Common myeloid progenitor, CD34-positive (primary cell): ENCODE results near the gene TUBAL3.

Experiments used
- CTCF ChIA-PET: fragments of 350-600 bp; sonication (Branson Sonifier 250); formaldehyde crosslinking; loops from one replicate; lab custom pipeline; 2021; ENCODE audit warnings: antibody characterized with exemption; lab: Charles Lee
- POLR2A ChIA-PET: fragments of 350-600 bp; sonication (Branson Sonifier 250); formaldehyde crosslinking; loops from one replicate; lab custom pipeline; 2021; ENCODE audit warnings: antibody characterized with exemption; lab: Charles Lee
- DNase-seq, 3 donors: peaks; one replicate each; pipeline versions ENCODE4 v3.0.0 to v3.0.0-alpha.2; 2013
- H3K27ac ChIP-seq, 2 experiments: 1 replicate in 1 of 2; 2 replicates in 1 of 2; pipeline ENCODE4 v1.7.0; 2013; ENCODE audit warnings: inconsistent platforms in 2 of 2, low read length in 2 of 2, mild to moderate bottlenecking in 2 of 2, low read depth in 1 of 2, moderate library complexity in 1 of 2; ENCODE audit not compliant: severe bottlenecking in 2 of 2, insufficient read depth in 1 of 2, poor library complexity in 1 of 2
- H3K27me3 ChIP-seq, 5 experiments: replicated peaks in 2 of 5; 1 replicate in 3 of 5; 2 replicates in 2 of 5; pipeline versions ENCODE4 v1.6.1 to v1.7.0; 2013; ENCODE audit warnings: low read length in 4 of 5, mild to moderate bottlenecking in 2 of 5, moderate library complexity in 2 of 5, inconsistent platforms in 1 of 5; ENCODE audit not compliant: insufficient read depth in 5 of 5, control insufficient read depth in 4 of 5
- H3K36me3 ChIP-seq, 4 experiments: 1 replicate in 2 of 4; 2 replicates in 2 of 4; pipeline versions ENCODE4 v1.6.1 to v1.7.0; 2013; ENCODE audit warnings: low read length in 3 of 4, control low read depth in 1 of 4, mild to moderate bottlenecking in 1 of 4; ENCODE audit not compliant: control insufficient read depth in 4 of 4, insufficient read depth in 4 of 4
- H3K4me1 ChIP-seq, 4 experiments: 1 replicate in 3 of 4; 2 replicates in 1 of 4; pipeline versions ENCODE4 v1.6.1 to v1.7.1; 2013; ENCODE audit warnings: low read length in 3 of 4, mild to moderate bottlenecking in 3 of 4, control low read depth in 1 of 4, inconsistent platforms in 1 of 4, moderate library complexity in 1 of 4; ENCODE audit not compliant: control insufficient read depth in 4 of 4, insufficient read depth in 4 of 4; ENCODE audit errors: control extremely low read depth in 1 of 4
- H3K4me3 ChIP-seq, 7 experiments: 1 replicate in 4 of 7; 2 replicates in 3 of 7; pipeline versions ENCODE4 v1.5.1 to v1.7.0; 2013; ENCODE audit warnings: mild to moderate bottlenecking in 7 of 7, low read length in 6 of 7, moderate library complexity in 6 of 7, inconsistent platforms in 2 of 7, low read depth in 2 of 7, control low read depth in 1 of 7; ENCODE audit not compliant: insufficient read depth in 4 of 7, control insufficient read depth in 1 of 7; ENCODE audit errors: extremely low read depth in 1 of 7
- H3K9me3 ChIP-seq, 5 experiments: 1 replicate in 4 of 5; 2 replicates in 1 of 5; pipeline versions ENCODE4 v1.6.1 to v1.7.1; 2013; ENCODE audit warnings: low read length in 4 of 5, mild to moderate bottlenecking in 2 of 5, inconsistent platforms in 1 of 5, low read depth in 1 of 5, moderate library complexity in 1 of 5; ENCODE audit not compliant: control insufficient read depth in 4 of 5, insufficient read depth in 2 of 5; ENCODE audit errors: control extremely low read depth in 1 of 5
- WGBS: methylation state at CpG from one replicate; pipeline ENCODE4 v1.1.5; 2013; ENCODE audit not compliant: insufficient coverage; 5-methylcytosine and 5-hydroxymethylcytosine counted together

Gene TUBAL3

DNA sequence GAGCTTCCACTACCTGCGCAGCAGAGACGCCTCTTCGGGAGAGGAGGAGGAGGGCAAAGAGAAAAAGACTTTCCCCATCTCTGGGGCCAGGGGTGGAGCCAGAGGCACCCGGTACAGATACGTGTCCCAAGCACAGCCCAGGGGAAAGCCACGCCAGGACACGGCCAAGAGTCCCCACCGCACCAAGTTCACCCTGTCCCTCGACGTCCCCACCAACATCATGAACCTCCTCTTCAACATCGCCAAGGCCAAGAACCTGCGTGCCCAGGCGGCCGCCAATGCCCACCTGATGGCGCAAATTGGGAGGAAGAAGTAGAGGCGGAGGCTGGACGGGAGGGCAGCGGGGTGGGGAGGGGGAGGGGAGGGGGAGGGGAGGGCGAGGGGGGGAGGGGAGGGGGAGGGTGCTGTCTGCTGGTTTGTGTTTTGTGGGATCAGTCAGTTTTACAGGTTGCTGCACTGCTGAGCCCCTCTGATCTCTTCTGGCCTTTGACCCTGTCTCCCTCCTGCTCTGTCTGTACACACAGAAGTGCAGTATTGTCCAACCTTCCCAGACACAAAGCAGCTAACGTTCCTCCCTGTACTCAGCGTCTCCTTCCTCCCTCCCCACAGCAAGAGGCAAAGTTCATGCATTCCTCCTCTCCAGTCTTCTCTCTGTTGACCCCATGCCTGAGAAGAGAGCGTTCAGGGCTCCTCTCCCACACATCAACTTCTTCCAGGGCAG lies 30.6 kb downstream of the TUBAL3 start:
- Histone ChIP-seq H3K9me3 (peaks cover 0 to 4% (median 0%) of the 10 kb centered on the region in 5 experiments), H3K4me3 (no peak overlapping the region), H3K4me1 (no peaks in the 10 kb centered on the region), H3K27me3 (no peaks in the 10 kb centered on the region), H3K36me3 (no peaks in the 10 kb centered on the region), H3K27ac (no peak overlapping the region)
- POLR2A ChIA-PET = no interaction called here
- WGBS = 98% methylated on average over 7 of the region's 22 CpGs
- no peak for DNase-seq
- CTCF ChIA-PET = no interaction called here

DNA sequence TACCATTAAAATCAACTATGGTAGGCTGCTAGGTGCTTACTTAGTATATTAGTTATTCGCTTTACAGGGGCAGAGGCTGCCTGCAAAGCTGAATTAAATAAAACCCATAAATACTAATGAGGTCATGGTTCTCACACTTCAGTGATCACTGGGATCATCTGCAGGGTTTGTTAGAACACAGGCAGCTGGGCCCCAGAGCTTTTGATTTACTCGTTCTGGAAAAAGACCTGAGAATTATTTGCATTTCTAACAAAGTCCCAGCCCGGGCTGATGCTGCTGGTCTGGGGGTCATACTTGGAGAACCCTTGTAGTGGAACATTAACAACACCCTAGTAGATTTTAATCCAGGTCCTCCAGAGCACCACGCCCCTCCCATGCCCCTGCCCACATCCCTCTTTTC lies 31.3 kb downstream of the TUBAL3 start:
- ChIA-PET CTCF (interaction anchor here (1.0 kb wide), 1 partner anchor 10 kb away, joined by 4 read pairs; no protein-coding TSS in a partner anchor), POLR2A (no interaction called here)
- Histone ChIP-seq H3K27me3 (no peaks in the 10 kb centered on the region), H3K27ac (no peak overlapping the region), H3K36me3 (no peaks in the 10 kb centered on the region), H3K4me1 (no peaks in the 10 kb centered on the region), H3K4me3 (no peak overlapping the region), H3K9me3 (peaks cover 0 to 4% (median 0%) of the 10 kb centered on the region in 5 experiments)
- no peak for DNase-seq
- 96% methylated on average over 4 of the region's 4 CpGs for WGBS

DNA sequence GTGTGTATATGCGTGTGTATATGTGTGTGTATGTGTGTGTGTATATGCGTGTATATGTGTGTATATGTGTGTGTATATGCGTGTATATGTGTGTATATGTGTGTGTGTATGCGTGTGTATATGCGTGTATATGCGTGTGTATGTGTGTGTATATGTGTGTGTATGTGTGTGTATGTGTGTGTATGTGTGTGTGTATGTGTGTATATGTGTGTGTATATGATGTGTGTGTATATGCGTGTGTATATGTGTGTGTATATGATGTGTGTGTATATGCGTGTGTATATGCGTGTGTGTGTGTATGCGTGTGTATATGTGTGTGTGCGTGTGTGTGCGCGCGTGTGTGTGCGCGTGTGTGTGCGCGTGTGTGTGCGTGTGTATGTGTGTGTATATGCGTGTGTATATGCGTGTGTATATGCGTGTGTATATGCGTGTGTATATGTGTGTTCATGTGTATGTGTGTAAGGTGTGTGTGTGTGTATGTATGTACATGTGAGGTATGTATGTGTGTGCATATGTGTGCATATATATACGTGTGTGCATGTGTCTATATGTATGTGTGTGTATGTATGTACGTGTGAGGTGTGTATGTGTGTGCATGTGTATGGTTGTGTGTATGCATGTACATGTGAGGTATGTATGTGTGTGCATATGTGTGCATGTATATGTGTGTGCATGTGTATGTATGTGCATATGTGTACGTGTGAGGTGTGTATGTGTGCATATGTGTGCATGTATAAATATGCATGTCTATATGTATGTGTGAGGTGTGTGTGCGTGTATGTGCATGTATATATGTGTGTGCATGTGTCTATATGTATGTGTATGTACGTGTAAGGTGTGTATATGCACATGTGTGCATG lies 33.9 kb downstream of the TUBAL3 start:
- Histone ChIP-seq H3K27ac (no peak overlapping the region), H3K36me3 (no peaks in the 10 kb centered on the region), H3K4me3 (no peak overlapping the region), H3K27me3 (no peaks in the 10 kb centered on the region), H3K4me1 (peaks cover 0 to 7% (median 2%) of the 10 kb centered on the region in 4 experiments), H3K9me3 (peaks cover 0 to 4% (median 0%) of the 10 kb centered on the region in 5 experiments)
- POLR2A ChIA-PET = no interaction called here
- CTCF ChIA-PET = no interaction called here
- peak in 2 of 3 donors; percentile 20 to 60 for DNase-seq
- 80% methylated on average over 26 of the region's 28 CpGs for WGBS

DNA sequence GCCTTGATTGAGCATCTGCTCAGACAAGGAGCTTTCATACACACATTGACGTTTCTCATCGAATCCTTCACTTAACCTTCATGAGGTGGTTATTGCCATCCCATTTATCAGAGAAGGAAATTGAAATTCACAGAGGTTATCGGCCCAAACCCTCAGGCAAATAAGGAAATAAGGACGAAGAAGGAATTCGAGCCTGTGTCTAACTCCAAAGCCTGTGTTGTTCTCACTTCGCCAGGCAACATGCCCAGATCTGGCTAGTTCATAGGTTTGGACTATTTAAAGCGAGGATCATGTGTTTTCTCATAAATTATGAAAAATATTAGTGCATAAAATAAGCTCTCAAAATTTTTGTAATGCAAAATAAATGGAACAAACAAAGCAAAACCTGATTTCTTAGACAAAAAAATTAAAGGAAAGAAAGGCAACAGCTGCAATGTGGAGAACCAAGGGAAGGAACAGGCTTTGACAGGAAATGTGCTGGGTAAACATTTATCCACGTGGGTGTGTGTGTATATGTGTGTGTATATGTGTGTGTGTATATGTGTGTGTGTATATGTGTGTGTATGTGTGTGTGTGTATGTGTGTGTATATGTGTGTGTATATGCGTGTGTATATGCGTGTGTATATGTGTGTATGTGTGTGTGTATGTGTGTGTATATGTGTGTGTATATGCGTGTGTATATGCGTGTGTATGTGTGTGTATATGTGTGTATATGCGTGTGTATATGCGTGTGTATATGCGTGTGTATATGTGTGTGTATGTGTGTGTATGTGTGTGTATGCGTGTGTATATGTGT lies 35.1 kb downstream of the TUBAL3 start:
- Histone ChIP-seq H3K36me3 (no peaks in the 10 kb centered on the region), H3K4me1 (peaks cover 0 to 14% (median 4%) of the 10 kb centered on the region in 4 experiments), H3K27me3 (no peaks in the 10 kb centered on the region), H3K9me3 (peaks cover 0 to 4% (median 0%) of the 10 kb centered on the region in 5 experiments), H3K27ac (no peak overlapping the region), H3K4me3 (no peak overlapping the region)
- 87% methylated on average over 3 of the region's 16 CpGs for WGBS
- DNase-seq = peak in 1 of 3 donors; percentile 40
- ChIA-PET CTCF (interaction anchor here (0.6 to 0.7 kb wide), 2 partner anchors 13 to 271 kb away, joined by 3 read pairs; no protein-coding TSS in a partner anchor), POLR2A (no interaction called here)

DNA sequence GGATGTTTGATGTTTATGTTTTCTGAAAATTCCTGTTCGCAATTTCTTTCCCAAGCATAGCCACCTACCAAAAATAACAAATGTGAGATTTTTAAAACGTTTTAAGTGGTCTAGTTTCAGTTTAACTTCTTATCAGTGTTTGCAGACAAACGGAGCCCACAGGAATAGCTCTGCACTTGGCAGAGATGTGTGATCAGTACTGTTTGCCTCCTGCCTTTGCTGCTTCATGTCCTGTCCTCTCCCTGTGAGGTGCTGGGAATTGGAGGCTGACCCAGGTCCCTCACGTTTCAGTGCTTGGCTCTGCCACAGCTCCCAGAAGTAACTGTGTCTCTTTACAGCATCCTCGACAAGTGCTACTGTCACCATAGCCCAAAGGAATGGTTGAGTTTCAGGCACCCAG lies 38.7 kb downstream of the TUBAL3 start:
- Histone ChIP-seq H3K36me3 (no peaks in the 10 kb centered on the region), H3K9me3 (peaks cover 0 to 4% (median 0%) of the 10 kb centered on the region in 5 experiments), H3K4me3 (no peak overlapping the region), H3K27ac (no peak overlapping the region), H3K27me3 (peaks cover 0 to 2% (median 0%) of the 10 kb centered on the region in 5 experiments), H3K4me1 (peaks cover 0 to 14% (median 4%) of the 10 kb centered on the region in 4 experiments)
- ChIA-PET POLR2A (no interaction called here), CTCF (interaction anchor here (1.0 to 1.6 kb wide), 2 partner anchors 15 to 17 kb away, joined by 3 to 4 read pairs; no protein-coding TSS in a partner anchor)
- WGBS = 28% methylated on average over 3 of the region's 5 CpGs
- peak in 2 of 3 donors; percentile 31 to 54 for DNase-seq

DNA sequence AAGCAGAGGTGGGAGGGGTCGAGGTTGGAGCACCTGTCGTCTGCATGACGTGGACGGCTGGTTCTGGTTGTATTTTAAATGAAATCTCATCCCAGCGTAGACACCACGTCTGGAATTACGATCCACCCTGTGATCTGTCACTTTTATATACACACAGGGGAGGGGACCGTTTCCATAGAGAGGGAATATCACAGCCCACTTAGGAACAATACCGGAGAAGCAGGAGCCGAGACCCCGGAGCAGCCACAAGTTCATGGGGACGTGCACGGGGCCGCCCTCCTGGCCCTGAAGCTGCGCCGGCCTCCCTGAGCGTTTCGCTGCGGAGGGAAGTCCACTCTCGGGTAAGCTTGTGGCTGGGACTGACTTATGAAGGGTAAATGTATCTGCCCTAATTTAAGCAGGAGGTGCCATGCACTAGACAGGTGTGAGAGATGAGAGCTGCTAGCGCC lies 39.7 kb downstream of the TUBAL3 start, which contains the start of gene UCN3:
UCN3 (plus strand) TSS at position 77 of the 449 bp plus-strand sequence. CDS start 8,755 bp downstream, outside the sequence.
- Histone ChIP-seq H3K27me3 (peaks cover 0 to 2% (median 0%) of the 10 kb centered on the region in 5 experiments), H3K4me3 (peak within 1 kb of the TSS in 1 of 7 experiments; percentile 20), H3K4me1 (peaks cover 0 to 14% (median 4%) of the 10 kb centered on the region in 4 experiments), H3K27ac (no peak within 1 kb of the TSS), H3K9me3 (no peaks in the 10 kb centered on the region), H3K36me3 (no peaks in the 10 kb centered on the region)
- ChIA-PET POLR2A (no interaction called here), CTCF (no interaction called here)
- WGBS = 95% methylated on average over 16 of the region's 21 CpGs
- no peak for DNase-seq
